CD14-positive monocyte (primary cell): ENCODE data around the gene ARHGAP11B.
"Not testable (repeated sequence)": the region's sequence is repeated elsewhere in the genome, so short reads cannot be mapped to it uniquely, and the experiment has no call there.

Experiments
- DNase-seq, 3 donors: peaks; one replicate each; pipeline ENCODE4 v3.0.0-alpha.2; 2011 to 2022
- H2AFZ ChIP-seq: 2 replicates; pipeline ENCODE4 v1.6.0; 2012; ENCODE audit warnings: mild to moderate bottlenecking, low read depth, low read length, inconsistent platforms; ENCODE audit not compliant: insufficient read depth, poor library complexity, severe bottlenecking
- H3K27ac ChIP-seq, 2 donors: 1 replicate in 1 of 2; 2 replicates in 1 of 2; pipeline ENCODE4 v1.5.1; 2012 to 2013; ENCODE audit warnings: low read length in 2 of 2, control low read depth in 1 of 2, inconsistent platforms in 1 of 2, low read depth in 1 of 2, mild to moderate bottlenecking in 1 of 2
- H3K27me3 ChIP-seq, 2 donors: one replicate each; pipeline versions ENCODE4 v1.6.0 to v1.6.1; 2011 to 2013; ENCODE audit warnings: low read length in 2 of 2; ENCODE audit not compliant: control insufficient read depth in 2 of 2, insufficient read depth in 2 of 2
- H3K36me3 ChIP-seq, 2 donors: replicated peaks in 1 of 2; 1 replicate in 1 of 2; 2 replicates in 1 of 2; pipeline versions ENCODE4 v1.5.1 to v1.6.1; 2012 to 2013; ENCODE audit warnings: low read length in 2 of 2, control low read depth in 1 of 2, inconsistent platforms in 1 of 2, mild to moderate bottlenecking in 1 of 2; ENCODE audit not compliant: insufficient read depth in 2 of 2, control insufficient read depth in 1 of 2
- H3K4me1 ChIP-seq, 2 donors: 1 replicate in 1 of 2; 2 replicates in 1 of 2; pipeline versions ENCODE4 v1.5.1 to v1.6.1; 2012 to 2013; ENCODE audit warnings: low read length in 2 of 2, control low read depth in 1 of 2, inconsistent platforms in 1 of 2, mild to moderate bottlenecking in 1 of 2, moderate library complexity in 1 of 2; ENCODE audit not compliant: insufficient read depth in 2 of 2, control insufficient read depth in 1 of 2
- H3K4me2 ChIP-seq: replicated peaks from 2 replicates; pipeline ENCODE3; 2012; ENCODE audit warnings: low read length, moderate library complexity, mild to moderate bottlenecking; ENCODE audit not compliant: poor library complexity, severe bottlenecking; ENCODE audit errors: extremely low read depth
- H3K4me3 ChIP-seq, 3 experiments: fragments of 200-600 bp in 1 of 3; sonication (generic) in 1 of 3; replicated peaks in 1 of 3; 1 replicate in 2 of 3; 2 replicates in 1 of 3; pipeline ENCODE4 v1.5.1; 2011 to 2013; ENCODE audit warnings: low read length in 3 of 3, mild to moderate bottlenecking in 3 of 3, control low read depth in 2 of 3, low read depth in 2 of 3, inconsistent platforms in 1 of 3, moderate library complexity in 1 of 3
- H3K79me2 ChIP-seq: 2 replicates; pipeline ENCODE4 v1.6.0; 2012; ENCODE audit warnings: mild to moderate bottlenecking, control low read depth, inconsistent platforms, low read length, moderate library complexity; ENCODE audit not compliant: insufficient read depth
- H3K9ac ChIP-seq: 2 replicates; pipeline ENCODE4 v1.6.0; 2017; ENCODE audit warnings: low read length, mild to moderate bottlenecking; ENCODE audit not compliant: insufficient read depth, poor library complexity, severe bottlenecking
- H3K9me3 ChIP-seq, 2 donors: replicated peaks in 1 of 2; 1 replicate in 1 of 2; 2 replicates in 1 of 2; pipeline versions ENCODE4 v1.5.1 to v1.6.1; 2012 to 2013; ENCODE audit warnings: low read length in 2 of 2, control low read depth in 1 of 2; ENCODE audit not compliant: control insufficient read depth in 1 of 2, insufficient read depth in 1 of 2
- H4K20me1 ChIP-seq: 2 replicates; pipeline ENCODE4 v1.6.0; 2012; ENCODE audit warnings: mild to moderate bottlenecking, low read length, control low read depth, moderate library complexity; ENCODE audit not compliant: insufficient read depth
- H3K27ac Mint-ChIP-seq, 7 donors: one replicate each; pipeline ENCODE4 v1.8.0; 2020; ENCODE audit warnings: mild to moderate bottlenecking in 7 of 7, mixed read lengths in 7 of 7, moderate library complexity in 6 of 7, inconsistent platforms in 2 of 7
- H3K27me3 Mint-ChIP-seq, 3 donors: one replicate each; pipeline ENCODE4 v1.8.0; 2021 to 2022; ENCODE audit warnings: low read depth in 3 of 3, mild to moderate bottlenecking in 3 of 3, mixed read lengths in 3 of 3, moderate library complexity in 3 of 3, inconsistent platforms in 1 of 3
- H3K36me3 Mint-ChIP-seq, 2 donors: one replicate each; pipeline ENCODE4 v1.8.0; 2020; ENCODE audit warnings: mixed read lengths in 2 of 2, inconsistent platforms in 1 of 2, mild to moderate bottlenecking in 1 of 2
- H3K4me1 Mint-ChIP-seq: one replicate; pipeline ENCODE4 v1.8.0; 2020; ENCODE audit warnings: mild to moderate bottlenecking, mixed read lengths
- H3K4me3 Mint-ChIP-seq, 2 donors: one replicate each; pipeline ENCODE4 v1.8.0; 2020; ENCODE audit warnings: mild to moderate bottlenecking in 2 of 2, mixed read lengths in 2 of 2, moderate library complexity in 1 of 2
- H3K9me3 Mint-ChIP-seq, 7 donors: one replicate each; pipeline ENCODE4 v1.8.0; 2020 to 2022; ENCODE audit warnings: mixed read lengths in 7 of 7, mild to moderate bottlenecking in 6 of 7, moderate library complexity in 6 of 7, inconsistent platforms in 2 of 7
- WGBS: methylation state at CpG from one replicate; pipeline ENCODE4 v1.1.5; 2013; ENCODE audit warnings: missing lambda C conversion rate; ENCODE audit not compliant: insufficient coverage; 5-methylcytosine and 5-hydroxymethylcytosine counted together
- intact Hi-C, 2 donors: fragments of 100-400 bp; cut with micrococcal nuclease; formaldehyde crosslinking; loops; one replicate each; pipeline versions ENCODE4 v1.15.0 to v1.15.1; 2023
- total RNA-seq, 12 experiments: library from RNA in 1 of 12; stranded (reverse) in 1 of 12; fragments of 120-200 nt in 1 of 12; gene quantifications; one replicate each; pipeline ENCODE4 v1.2.4 and lab custom pipeline; 2013 to 2026; ENCODE audit warnings: mixed read lengths in 6 of 12, inconsistent platforms in 1 of 12

ARHGAP11B gene
- total RNA-seq (lab: John Stamatoyannopoulos, UW) = 0.12 to 4.4 (median 1.1) reads per million in 11 experiments

- H3K9me3 Mint-ChIP-seq, H3K27me3 Mint-ChIP-seq, H4K20me1 ChIP-seq, H3K36me3 Mint-ChIP-seq, H3K27me3 ChIP-seq, H3K36me3 ChIP-seq, H3K9me3 ChIP-seq, H3K4me1 ChIP-seq, intact Hi-C loops: not testable (repeated sequence)
- Histone ChIP-seq H3K79me2 (peaks cover 47% of the 10 kb centered on the region), H2AFZ (peak within 1 kb of the TSS; percentile 83), H3K4me3 (peak within 1 kb of the TSS; percentile 70 to 95 (median 87)), H3K27ac (peak within 1 kb of the TSS; percentile 57 to 88), H3K4me2 (peak within 1 kb of the TSS; percentile 53), H3K9ac (peak within 1 kb of the TSS; percentile 74)
- peak; percentile 90 to 92 (median 92) for DNase-seq
- Mint-ChIP-seq H3K4me3 (peak within 1 kb of the TSS; percentile 98 to 99), H3K27ac (peak within 1 kb of the TSS; percentile 94 to 98 (median 97)), H3K4me1 (peaks cover 20% of the 10 kb centered on the region)
- 0% methylated on average over 18 of the region's 35 CpGs for WGBS
These were observed at the start of gene ARHGAP11B for GRCh38 chr15:30625436-30626193. TSS of gene ARHGAP11B (plus strand) at chr15:30626128.

GRCh38 chr15:30579394-30579970 lies 46.4 kb upstream of the ARHGAP11B start:
- H3K27ac ChIP-seq, H3K36me3 ChIP-seq, DNase-seq, H3K27me3 Mint-ChIP-seq, H3K79me2 ChIP-seq, H3K9me3 Mint-ChIP-seq, H4K20me1 ChIP-seq, H3K4me3 Mint-ChIP-seq, H3K4me1 Mint-ChIP-seq, H3K27me3 ChIP-seq, H3K27ac Mint-ChIP-seq, H3K4me3 ChIP-seq, H2AFZ ChIP-seq, H3K4me1 ChIP-seq, H3K9me3 ChIP-seq, intact Hi-C loops, H3K36me3 Mint-ChIP-seq, H3K9ac ChIP-seq, H3K4me2 ChIP-seq: not testable (repeated sequence)
- WGBS = no CpG with 5 or more reads among the region's 6 CpGs

GRCh38 chr15:30580716-30581115 lies 45.2 kb upstream of the ARHGAP11B start:
- DNase-seq, H3K79me2 ChIP-seq, H2AFZ ChIP-seq, H3K27ac Mint-ChIP-seq, H3K4me2 ChIP-seq, H3K4me3 Mint-ChIP-seq, H3K4me1 ChIP-seq, H3K27ac ChIP-seq, H3K36me3 ChIP-seq, H3K4me3 ChIP-seq, H3K9me3 ChIP-seq, H3K9me3 Mint-ChIP-seq, H3K27me3 ChIP-seq, H3K9ac ChIP-seq, intact Hi-C loops, H3K4me1 Mint-ChIP-seq, H4K20me1 ChIP-seq, H3K36me3 Mint-ChIP-seq, H3K27me3 Mint-ChIP-seq: not testable (repeated sequence)
- WGBS = no CpG with 5 or more reads among the region's 4 CpGs

- intact Hi-C loops, H3K9me3 Mint-ChIP-seq, H3K4me2 ChIP-seq, DNase-seq, H3K27ac ChIP-seq, H3K27me3 ChIP-seq, H3K4me1 ChIP-seq, H3K79me2 ChIP-seq, H3K36me3 ChIP-seq, H3K27me3 Mint-ChIP-seq, H3K4me1 Mint-ChIP-seq, H2AFZ ChIP-seq, H3K4me3 Mint-ChIP-seq, H3K27ac Mint-ChIP-seq, H3K4me3 ChIP-seq, H3K9me3 ChIP-seq, H3K36me3 Mint-ChIP-seq, H4K20me1 ChIP-seq, H3K9ac ChIP-seq: not testable (repeated sequence)
- no CpG with 5 or more reads among the region's 2 CpGs for WGBS
These were observed 27.0 kb upstream of the ARHGAP11B start for GRCh38 chr15:30598953-30599352.
